ENCODE data around the gene DLG2.
"Not testable (repeated sequence)": the region's sequence is repeated elsewhere in the genome, so short reads cannot be mapped to it uniquely, and the experiment has no call there.

The DLG2 gene

GRCh38 chr11:85021058-85021457, 606.1 kb downstream of the DLG2 start:
- CTCF ChIA-PET: no interaction called here
- no peak for TF ChIP-seq CTCF (conservative IDR thresholded peaks at IDR 0.05; ENCODE audit: low read depth)
- H3K27ac ChIP-seq: no peak overlapping the region
- POLR2A ChIA-PET (ENCODE audit: low non-redundant PET): no interaction called here
- DNase-seq (ENCODE audit: low spot score): no peak

- no peak for TF ChIP-seq CTCF (conservative IDR thresholded peaks at IDR 0.05; ENCODE audit: low read depth)
- POLR2A ChIA-PET (ENCODE audit: low non-redundant PET): no interaction called here
- CTCF ChIA-PET: interaction anchor here (0.6 kb wide), 1 partner anchor 215 kb away, joined by 4 read pairs; no protein-coding TSS in a partner anchor
- DNase-seq (ENCODE audit: low spot score): no peak
- H3K27ac ChIP-seq: no peak overlapping the region
Measured at GRCh38 chr11:84993386-84993785, 633.8 kb downstream of the DLG2 start.

GRCh38 chr11:84990141-84990540, 637.0 kb downstream of the DLG2 start:
- ChIA-PET POLR2A (ENCODE audit: low non-redundant PET) (no interaction called here), CTCF (no interaction called here)
- no peak overlapping the region for H3K27ac ChIP-seq
- TF ChIP-seq CTCF (conservative IDR thresholded peaks at IDR 0.05; ENCODE audit: low read depth): no peak
- DNase-seq (ENCODE audit: low spot score): no peak

GRCh38 chr11:84987686-84988187, 639.4 kb downstream of the DLG2 start:
- CTCF ChIA-PET; DNase-seq (ENCODE audit: low spot score); POLR2A ChIA-PET (ENCODE audit: low non-redundant PET); H3K27ac ChIP-seq: not testable (repeated sequence)

- POLR2A ChIA-PET (ENCODE audit: low non-redundant PET): no interaction called here
- CTCF ChIA-PET: no interaction called here
- no peak for DNase-seq (ENCODE audit: low spot score)
- H3K27ac ChIP-seq: no peak overlapping the region
- TF ChIP-seq CTCF (conservative IDR thresholded peaks at IDR 0.05; ENCODE audit: low read depth): no peak
Measured at GRCh38 chr11:84981301-84981700, 645.8 kb downstream of the DLG2 start.

- ChIA-PET CTCF (no interaction called here), POLR2A (ENCODE audit: low non-redundant PET) (no interaction called here)
- TF ChIP-seq CTCF (conservative IDR thresholded peaks at IDR 0.05; ENCODE audit: low read depth): no peak
- DNase-seq (ENCODE audit: low spot score): no peak
- no peak overlapping the region for H3K27ac ChIP-seq
Measured at GRCh38 chr11:84969103-84969502, 658.0 kb downstream of the DLG2 start.

GRCh38 chr11:84965484-84965883, 661.7 kb downstream of the DLG2 start:
- no peak for TF ChIP-seq CTCF (conservative IDR thresholded peaks at IDR 0.05; ENCODE audit: low read depth)
- ChIA-PET POLR2A (ENCODE audit: low non-redundant PET) (no interaction called here), CTCF (no interaction called here)
- DNase-seq (ENCODE audit: low spot score): no peak
- no peak overlapping the region for H3K27ac ChIP-seq
